H1 (cell line): ENCODE data around the gene RAB24. TPM values are rescaled to one million over a fixed set of nuclear protein-coding genes. Genes with fewer than 3 reads are reported as not detected.

Experiments
- CTCF ChIA-PET: fragments of 300-600 bp; sonication (Branson Sonifier 250); formaldehyde crosslinking; loops from one replicate; lab custom pipeline; 2021; ENCODE audit not compliant: partially characterized antibody; lab: Charles Lee
- POLR2A ChIA-PET: fragments of 300-600 bp; sonication (Branson Sonifier 250); formaldehyde crosslinking; loops from one replicate; lab custom pipeline; 2021; ENCODE audit warnings: inconsistent platforms; ENCODE audit not compliant: partially characterized antibody; lab: Charles Lee
- DNase-seq, 2 experiments: peaks; one replicate each; pipeline versions ENCODE4 v3.0.0 to v3.0.0-alpha.2; 2010 to 2022; ENCODE audit warnings: low spot score in 2 of 2, low read depth in 1 of 2, mixed read lengths in 1 of 2
- FAIRE-seq: peaks from 2 replicates; lab custom pipeline; 2011; peaks lifted over from hg19 to GRCh38; lab: Jason Lieb, UNC
- H2AFZ ChIP-seq: 2 replicates; pipeline ENCODE4 v1.8.1; 2012; ENCODE audit warnings: low read length, inconsistent platforms
- H2AK5ac ChIP-seq: 2 replicates; pipeline ENCODE4 v1.6.1; 2013; ENCODE audit warnings: low read depth, low read length
- H2BK120ac ChIP-seq: replicated peaks from 2 replicates; pipeline ENCODE3; 2013; ENCODE audit warnings: low read depth, low read length, inconsistent platforms
- H2BK12ac ChIP-seq: 2 replicates; pipeline ENCODE4 v1.6.1; 2013; ENCODE audit warnings: low read depth, low read length
- H2BK15ac ChIP-seq: 2 replicates; pipeline ENCODE4 v1.6.1; 2013; ENCODE audit warnings: low read length
- H2BK20ac ChIP-seq: 2 replicates; pipeline ENCODE4 v1.6.1; 2013; ENCODE audit warnings: low read length
- H2BK5ac ChIP-seq: 2 replicates; pipeline ENCODE4 v1.6.1; 2013; ENCODE audit warnings: low read depth, low read length
- H3K14ac ChIP-seq: 2 replicates; pipeline ENCODE4 v1.6.1; 2013; ENCODE audit warnings: inconsistent platforms; ENCODE audit not compliant: insufficient read length
- H3K18ac ChIP-seq: 2 replicates; pipeline ENCODE4 v1.6.1; 2013; ENCODE audit warnings: low read length; ENCODE audit errors: extremely low read depth
- H3K23ac ChIP-seq: 2 replicates; pipeline ENCODE4 v1.6.1; 2013; ENCODE audit warnings: inconsistent platforms; ENCODE audit not compliant: insufficient read length
- H3K23me2 ChIP-seq: 2 replicates; pipeline ENCODE4 v1.6.1; 2013; ENCODE audit warnings: low read depth, low read length
- H3K27ac ChIP-seq: 2 replicates; pipeline ENCODE4 v1.6.1; 2011; ENCODE audit warnings: low read depth, low read length, inconsistent platforms
- H3K27me3 ChIP-seq, 4 experiments: replicated peaks in 1 of 4; 1 replicate in 1 of 4; 2 replicates in 3 of 4; pipeline versions ENCODE4 v1.6.1 to v1.8.1; 2011 to 2013; ENCODE audit warnings: low read length in 3 of 4, mild to moderate bottlenecking in 3 of 4, inconsistent platforms in 2 of 4, mixed read lengths in 2 of 4, moderate library complexity in 1 of 4; ENCODE audit not compliant: control insufficient read depth in 3 of 4, insufficient read depth in 3 of 4; ENCODE audit errors: extremely low read depth in 1 of 4
- H3K36me3 ChIP-seq, 4 experiments: 2 replicates each; pipeline versions ENCODE4 v1.6.1 to v1.8.1; 2011 to 2013; ENCODE audit warnings: mild to moderate bottlenecking in 4 of 4, low read length in 3 of 4, moderate library complexity in 2 of 4, control low read depth in 1 of 4, inconsistent platforms in 1 of 4; ENCODE audit not compliant: insufficient read depth in 4 of 4, control insufficient read depth in 2 of 4
- H3K4ac ChIP-seq: replicated peaks from 2 replicates; pipeline ENCODE3; 2013; ENCODE audit warnings: low read length, low read depth, mixed read lengths, inconsistent platforms; ENCODE audit not compliant: insufficient read length
- H3K4me1 ChIP-seq, 4 experiments: replicated peaks in 1 of 4; 1 replicate in 1 of 4; 2 replicates in 3 of 4; pipeline versions ENCODE4 v1.6.1 to v1.8.1; 2011 to 2013; ENCODE audit warnings: low read length in 3 of 4, inconsistent platforms in 2 of 4, mixed read lengths in 1 of 4; ENCODE audit not compliant: insufficient read depth in 4 of 4, control insufficient read depth in 3 of 4
- H3K4me2 ChIP-seq, 2 experiments: 2 replicates each; pipeline versions ENCODE4 v1.6.1 to v1.8.1; 2011 to 2013; ENCODE audit warnings: low read depth in 2 of 2, low read length in 2 of 2, control low read depth in 1 of 2, inconsistent platforms in 1 of 2, mild to moderate bottlenecking in 1 of 2; ENCODE audit not compliant: insufficient read depth in 1 of 2
- H3K4me3 ChIP-seq, 4 experiments: fragments of 200-600, 300-600 bp in 1 of 4; sonication (generic), shearing (Covaris generic), sonication (Bioruptor Twin) in 1 of 4; 2 replicates each; pipeline versions ENCODE4 v1.5.1 to v1.8.1; 2011 to 2016; ENCODE audit warnings: low read length in 4 of 4, low read depth in 3 of 4, control low read depth in 2 of 4, inconsistent platforms in 2 of 4, mild to moderate bottlenecking in 2 of 4, mixed read lengths in 1 of 4, moderate library complexity in 1 of 4; ENCODE audit not compliant: insufficient read depth in 2 of 4; ENCODE audit errors: extremely low read depth in 1 of 4
- H3K56ac ChIP-seq: replicated peaks from 2 replicates; pipeline ENCODE3; 2013; ENCODE audit warnings: low read depth, mild to moderate bottlenecking, mixed read lengths, low read length, inconsistent platforms; ENCODE audit not compliant: insufficient read length
- H3K79me1 ChIP-seq: 2 replicates; pipeline ENCODE4 v1.6.1; 2013; ENCODE audit warnings: low read depth, low read length, control low read depth
- H3K79me2 ChIP-seq, 2 experiments: 2 replicates each; pipeline versions ENCODE4 v1.6.1 to v1.8.1; 2012 to 2013; ENCODE audit warnings: low read length in 2 of 2, mild to moderate bottlenecking in 2 of 2, inconsistent platforms in 1 of 2; ENCODE audit not compliant: insufficient read depth in 2 of 2, control insufficient read depth in 1 of 2
- H3K9ac ChIP-seq, 4 experiments: replicated peaks in 1 of 4; 1 replicate in 1 of 4; 2 replicates in 3 of 4; pipeline versions ENCODE4 v1.6.1 to v1.8.1; 2011 to 2013; ENCODE audit warnings: low read depth in 3 of 4, low read length in 3 of 4, control low read depth in 2 of 4, mild to moderate bottlenecking in 2 of 4, moderate library complexity in 2 of 4, inconsistent platforms in 1 of 4; ENCODE audit errors: extremely low read depth in 1 of 4
- H3K9me3 ChIP-seq, 2 experiments: 2 replicates each; pipeline versions ENCODE4 v1.6.1 to v1.8.1; 2012 to 2013; ENCODE audit warnings: mild to moderate bottlenecking in 2 of 2, moderate library complexity in 2 of 2, control low read depth in 1 of 2, inconsistent platforms in 1 of 2, low read depth in 1 of 2, low read length in 1 of 2, mixed read lengths in 1 of 2; ENCODE audit not compliant: insufficient read depth in 2 of 2
- H4K20me1 ChIP-seq, 2 experiments: replicated peaks in 1 of 2; 2 replicates each; pipeline versions ENCODE3 to v1.8.1; 2011 to 2013; ENCODE audit warnings: inconsistent platforms in 2 of 2, low read length in 2 of 2, mild to moderate bottlenecking in 1 of 2; ENCODE audit not compliant: insufficient read depth in 2 of 2, control insufficient read depth in 1 of 2
- H4K5ac ChIP-seq: 2 replicates; pipeline ENCODE4 v1.6.1; 2013; ENCODE audit warnings: low read length, low read depth, mixed read lengths, inconsistent platforms; ENCODE audit not compliant: insufficient read length
- H4K8ac ChIP-seq: 2 replicates; pipeline ENCODE4 v1.8.0; 2013; ENCODE audit warnings: mild to moderate bottlenecking, moderate library complexity, low read length, inconsistent platforms; ENCODE audit not compliant: insufficient read depth; ENCODE audit errors: extremely low read depth
- H4K91ac ChIP-seq: replicated peaks from 2 replicates; pipeline ENCODE3; 2013; ENCODE audit warnings: low read length, mixed read lengths, inconsistent platforms; ENCODE audit not compliant: insufficient read length
- CTCF ChIP-seq, 3 experiments: IDR thresholded peaks; 1 replicate in 2 of 3; 2 replicates in 1 of 3; pipeline versions ENCODE4 v1.5.1 to v1.6.1; 2011; ENCODE audit warnings: low read length in 3 of 3, mild to moderate bottlenecking in 3 of 3, inconsistent platforms in 2 of 3, low read depth in 1 of 3, moderate library complexity in 1 of 3; ENCODE audit not compliant: insufficient read depth in 1 of 3; ENCODE audit errors: control extremely low read depth in 1 of 3
- JUN ChIP-seq: IDR thresholded peaks from 2 replicates; pipeline ENCODE4 v1.6.1; 2011; ENCODE audit warnings: low read depth, mild to moderate bottlenecking, improper control_type of control experiment, low read length
- KDM4A ChIP-seq: IDR thresholded peaks from one replicate; pipeline ENCODE4 v1.7.1; 2012; ENCODE audit warnings: low read depth, mild to moderate bottlenecking, moderate library complexity, low read length, inconsistent platforms; ENCODE audit not compliant: severe bottlenecking
- SIRT6 ChIP-seq: IDR thresholded peaks from one replicate; pipeline ENCODE4 v1.7.1; 2012; ENCODE audit warnings: low read length, inconsistent platforms
- SP2 ChIP-seq: IDR thresholded peaks from 2 replicates; pipeline ENCODE4 v1.6.1; 2012; ENCODE audit warnings: mild to moderate bottlenecking, low read length, inconsistent platforms
- TCF12 ChIP-seq: IDR thresholded peaks from 2 replicates; pipeline ENCODE4 v1.6.1; 2011; ENCODE audit warnings: low read depth, mild to moderate bottlenecking, low read length
- ZNF274 ChIP-seq: IDR thresholded peaks from 2 replicates; pipeline ENCODE4 v1.7.0; 2012; ENCODE audit warnings: low read length, borderline replicate concordance; ENCODE audit errors: extremely low read depth
- WGBS, 2 experiments: shearing (Covaris generic) in 1 of 2; methylation state at CpG; one replicate each; pipeline versions ENCODE4 v1.1.6 to v1.1.7; 2013 to 2015; ENCODE audit warnings: low lambda C conversion rate in 2 of 2, mixed read lengths in 2 of 2, inconsistent platforms in 1 of 2, low coverage in 1 of 2, missing lambda C conversion rate in 1 of 2; ENCODE audit not compliant: insufficient replicate concordance in 2 of 2, insufficient coverage in 1 of 2, insufficient read length in 1 of 2; ENCODE audit errors: extremely low coverage in 1 of 2, missing lambda C conversion rate in 1 of 2; 5-methylcytosine and 5-hydroxymethylcytosine counted together
- polyA plus RNA-seq, 7 experiments: library from polyadenylated mRNA; depleted of rRNA in 3 of 7; stranded (reverse) in 5 of 7; unstranded in 2 of 7; fragments of >200 nt in 5 of 7; fragments of 200-250 nt in 2 of 7; gene quantifications; 1 replicate in 5 of 7; 2 replicates in 1 of 7; 4 replicates in 1 of 7; pipeline versions ENCODE4 v1.2.1 to v1.2.3, GENCODE V29; 2011 to 2013; ENCODE audit warnings: missing spikeins in 2 of 7, mixed read lengths in 2 of 7
- total RNA-seq: library from RNA; stranded (reverse); fragmentation: NEBNext Ultra II Directional; extraction: Animal tissue kit (Norgen Biotek cat#: 25700); gene quantifications from 2 replicates; pipeline ENCODE4 v1.2.1, GENCODE V29; 2021

Gene RAB24
- total and polyA plus RNA-seq, 2 of the 8 experiments (the other 6 are each of a cell fraction or from before 2014, with no cell fraction given) = 18.8 to 33.8 TPM

- no peak overlapping the region for H4K91ac ChIP-seq
- H3K4me1 ChIP-seq = peaks cover 0 to 3% (median 1%) of the 10 kb centered on the region in 4 experiments; a peak in 4 of 7 replicates
- no peak overlapping the region for H4K5ac ChIP-seq
- no peak for FAIRE-seq
- H3K23ac ChIP-seq = no peak overlapping the region
- no peak overlapping the region for H3K14ac ChIP-seq
- TF ChIP-seq JUN = no peak
- no peak for TF ChIP-seq CTCF (IDR thresholded peaks at IDR 0.05; ENCODE audit: control extremely low read depth in 1 of 3, insufficient read depth in 1 of 3, low read depth in 1 of 3, low read length in 3 of 3)
- no peak for TF ChIP-seq TCF12
- TF ChIP-seq SP2 = no peak
- TF ChIP-seq ZNF274 = no peak
- no peak for TF ChIP-seq KDM4A
- TF ChIP-seq SIRT6 = no peak
- peaks cover 0 to 9% of the 10 kb centered on the region in 2 experiments for H4K20me1 ChIP-seq
- no peaks in the 10 kb centered on the region for H3K23me2 ChIP-seq
- H3K79me2 ChIP-seq = no peaks in the 10 kb centered on the region
- no peak for DNase-seq
- no peak overlapping the region for H3K4me3 ChIP-seq
- POLR2A ChIA-PET = interaction anchor here (1.0 kb wide), 2 partner anchors 13 to 115 kb away, joined by 3 read pairs; no protein-coding TSS in a partner anchor
- no peak overlapping the region for H3K9ac ChIP-seq
- peaks cover 19 to 36% (median 32%) of the 10 kb centered on the region in 4 experiments for H3K36me3 ChIP-seq
- no peak overlapping the region for H2AK5ac ChIP-seq
- H3K56ac ChIP-seq = no peak overlapping the region
- no peak overlapping the region for H2BK15ac ChIP-seq
- H3K4me2 ChIP-seq = no peak overlapping the region
- H2AFZ ChIP-seq = no peak overlapping the region
- no peak overlapping the region for H2BK120ac ChIP-seq
- H3K9me3 ChIP-seq = no peaks in the 10 kb centered on the region
- no peak overlapping the region for H3K4ac ChIP-seq
- CTCF ChIA-PET = interaction anchor here (3.4 to 10.3 kb wide), 2 partner anchors 16 to 24 kb away, joined by 18 to 100 read pairs; no protein-coding TSS in a partner anchor
- peak overlapping the region; percentile 60; the same call in 1 of the 2 replicates for H2BK5ac ChIP-seq
- H3K27ac ChIP-seq = no peak overlapping the region
- no peaks in the 10 kb centered on the region for H3K27me3 ChIP-seq
- WGBS, 2 experiments = 93% methylated on average over 13 of the region's 13 CpGs; no CpG with 5 or more reads in 1 of the 2 experiments
- no peak overlapping the region for H4K8ac ChIP-seq
- H2BK12ac ChIP-seq = no peak overlapping the region
- H2BK20ac ChIP-seq = no peak overlapping the region
- H3K79me1 ChIP-seq = no peaks in the 10 kb centered on the region
- H3K18ac ChIP-seq = no peak overlapping the region
These were observed 29.4 kb upstream of the RAB24 start for GRCh38 chr5:177332896-177333260.
